GM10266 (cell line): ENCODE data around the gene P2RY6.

Source experiments
- DNase-seq: peaks from one replicate; pipeline ENCODE4 v3.0.0; 2012; ENCODE audit errors: extremely low spot score
- CTCF ChIP-seq: IDR thresholded peaks from 2 replicates; pipeline ENCODE4 v1.5.1; 2012; ENCODE audit warnings: mild to moderate bottlenecking, low read depth; ENCODE audit not compliant: control insufficient read depth, insufficient read depth; ENCODE audit errors: missing control alignments

Gene P2RY6

DNA sequence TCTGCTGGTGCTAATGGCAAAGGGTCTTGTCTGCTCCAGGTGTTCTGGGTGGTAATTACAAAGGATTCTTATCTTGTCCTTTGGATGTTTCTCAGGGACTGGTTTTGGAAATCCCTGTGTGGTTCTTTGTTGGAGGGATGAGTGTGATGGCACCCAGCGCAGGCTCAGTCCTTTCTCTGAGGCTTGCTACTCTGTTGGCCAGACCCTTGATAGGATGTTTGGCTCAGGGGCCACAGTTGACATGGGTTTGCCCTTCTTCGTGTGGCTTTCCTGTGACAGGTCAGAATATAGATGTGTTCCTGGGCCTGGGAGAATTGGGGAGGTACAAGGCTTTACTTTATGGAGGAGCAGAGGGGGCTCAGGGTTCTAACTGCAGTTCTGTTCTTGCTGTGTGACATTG lies 39.9 kb downstream of the P2RY6 start:
- TF ChIP-seq CTCF: no peak
- no peak for DNase-seq

DNA sequence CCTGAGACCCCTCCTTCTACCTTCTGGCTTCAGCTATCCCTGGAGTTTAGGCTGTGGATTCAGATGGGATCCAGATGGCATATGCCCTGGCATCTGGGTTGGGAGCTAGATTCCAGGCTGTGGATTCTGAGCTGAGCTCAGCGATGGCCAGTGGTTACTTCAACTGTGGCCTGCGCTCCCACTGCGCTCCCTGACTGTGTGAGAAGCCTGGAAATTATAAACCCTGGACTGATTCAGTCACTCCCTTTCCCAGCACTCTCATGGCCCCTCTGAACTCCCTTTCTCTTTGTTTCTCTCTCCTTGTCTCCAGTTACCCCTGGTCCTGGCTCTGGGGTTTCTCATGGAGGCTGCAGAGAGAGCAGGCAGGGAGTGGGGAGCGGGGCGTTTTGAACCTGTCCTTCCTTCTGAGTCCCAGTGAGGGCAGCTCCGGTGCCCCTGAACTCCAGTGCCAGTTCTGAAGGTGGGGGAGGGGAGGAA lies 40.8 kb downstream of the P2RY6 start:
- no peak for DNase-seq
- TF ChIP-seq CTCF: no peak

GRCh38 chr11:73313652-73314051 lies 41.5 kb downstream of the P2RY6 start:
- no peak for DNase-seq
- no peak for TF ChIP-seq CTCF

DNA sequence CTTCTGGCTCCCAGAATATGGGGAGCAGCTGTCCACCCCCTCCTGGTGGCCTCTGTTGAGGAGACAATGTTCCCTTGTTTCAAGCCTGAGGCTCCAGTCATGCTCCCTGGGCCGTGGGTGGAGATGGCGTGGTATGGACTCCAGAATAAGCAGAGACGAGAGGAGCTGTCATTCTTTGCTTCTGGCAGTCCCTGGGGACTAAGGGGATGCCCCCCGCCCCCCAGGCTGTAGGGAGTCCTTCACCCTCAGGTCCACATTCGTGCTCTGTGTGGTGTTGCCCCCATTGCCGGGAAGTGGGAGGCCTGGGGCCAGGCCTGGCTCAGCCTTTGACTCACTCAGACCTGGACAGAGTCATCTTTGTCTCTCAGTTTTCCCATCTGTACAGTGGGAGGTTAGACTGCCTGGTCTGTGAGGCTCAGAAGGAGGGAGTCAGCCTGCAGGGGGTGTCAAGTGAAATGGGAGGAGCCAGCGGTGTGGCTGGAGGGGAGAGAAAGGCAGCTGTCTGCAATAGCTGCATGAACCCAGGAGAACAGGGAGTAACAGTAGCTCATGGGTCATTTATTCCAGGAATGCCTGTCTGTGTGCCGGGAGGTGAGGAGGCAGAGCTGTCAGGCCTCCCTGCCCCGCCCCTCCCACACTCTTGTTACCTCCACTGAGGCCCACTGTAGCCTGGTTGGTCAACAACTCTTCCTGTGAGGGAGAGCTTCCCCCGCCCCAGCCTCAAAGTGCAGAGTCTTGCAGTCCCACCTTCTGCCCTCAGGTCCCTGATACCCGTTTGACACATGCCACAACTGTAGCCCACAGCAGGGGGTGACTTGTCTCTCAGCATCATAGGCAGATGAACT lies 42.2 kb downstream of the P2RY6 start:
- DNase-seq: peak; percentile 70
- TF ChIP-seq CTCF: peak; percentile 18

GRCh38 chr11:73315293-73316020 lies 43.3 kb downstream of the P2RY6 start:
- DNase-seq: no peak
- TF ChIP-seq CTCF: no peak

GRCh38 chr11:73316422-73316821 lies 44.3 kb downstream of the P2RY6 start:
- no peak for DNase-seq
- TF ChIP-seq CTCF: no peak

DNA sequence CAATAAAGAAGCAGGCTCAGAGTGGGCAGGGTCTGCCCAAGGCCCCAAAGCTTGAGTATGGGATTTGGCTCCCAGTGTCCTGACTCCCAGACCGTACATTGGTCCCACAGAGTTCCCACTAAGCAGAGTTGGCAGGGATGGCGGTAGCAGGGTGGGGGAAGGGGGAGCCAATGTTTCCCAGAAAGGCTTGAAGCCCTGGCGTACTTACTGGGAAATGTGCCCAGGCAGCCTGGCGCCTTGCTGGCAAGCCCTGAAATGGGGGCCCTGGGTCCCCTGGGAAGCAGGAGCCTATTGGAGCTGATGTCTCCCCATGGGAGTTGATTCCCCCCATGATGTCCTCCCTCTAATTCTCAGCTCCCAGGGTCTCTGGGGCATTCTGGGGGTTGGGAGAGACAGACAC lies 45.2 kb downstream of the P2RY6 start:
- TF ChIP-seq CTCF: no peak
- DNase-seq: no peak
